Activated gamma-delta T cell treated with anti-CD3 and anti-CD28 coated beads, Interleukin-2, amount 50 U/mL, for 16 hours (primary cell): ENCODE results near the gene CCT6A.
"Not testable (repeated sequence)": the region's sequence is repeated elsewhere in the genome, so short reads cannot be mapped to it uniquely, and the experiment has no call there.

Experiments
- DNase-seq: peaks from one replicate; pipeline ENCODE4 v3.0.0-alpha.2; 2020; ENCODE audit warnings: low read depth

Gene CCT6A, protein sequence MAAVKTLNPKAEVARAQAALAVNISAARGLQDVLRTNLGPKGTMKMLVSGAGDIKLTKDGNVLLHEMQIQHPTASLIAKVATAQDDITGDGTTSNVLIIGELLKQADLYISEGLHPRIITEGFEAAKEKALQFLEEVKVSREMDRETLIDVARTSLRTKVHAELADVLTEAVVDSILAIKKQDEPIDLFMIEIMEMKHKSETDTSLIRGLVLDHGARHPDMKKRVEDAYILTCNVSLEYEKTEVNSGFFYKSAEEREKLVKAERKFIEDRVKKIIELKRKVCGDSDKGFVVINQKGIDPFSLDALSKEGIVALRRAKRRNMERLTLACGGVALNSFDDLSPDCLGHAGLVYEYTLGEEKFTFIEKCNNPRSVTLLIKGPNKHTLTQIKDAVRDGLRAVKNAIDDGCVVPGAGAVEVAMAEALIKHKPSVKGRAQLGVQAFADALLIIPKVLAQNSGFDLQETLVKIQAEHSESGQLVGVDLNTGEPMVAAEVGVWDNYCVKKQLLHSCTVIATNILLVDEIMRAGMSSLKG

DNA sequence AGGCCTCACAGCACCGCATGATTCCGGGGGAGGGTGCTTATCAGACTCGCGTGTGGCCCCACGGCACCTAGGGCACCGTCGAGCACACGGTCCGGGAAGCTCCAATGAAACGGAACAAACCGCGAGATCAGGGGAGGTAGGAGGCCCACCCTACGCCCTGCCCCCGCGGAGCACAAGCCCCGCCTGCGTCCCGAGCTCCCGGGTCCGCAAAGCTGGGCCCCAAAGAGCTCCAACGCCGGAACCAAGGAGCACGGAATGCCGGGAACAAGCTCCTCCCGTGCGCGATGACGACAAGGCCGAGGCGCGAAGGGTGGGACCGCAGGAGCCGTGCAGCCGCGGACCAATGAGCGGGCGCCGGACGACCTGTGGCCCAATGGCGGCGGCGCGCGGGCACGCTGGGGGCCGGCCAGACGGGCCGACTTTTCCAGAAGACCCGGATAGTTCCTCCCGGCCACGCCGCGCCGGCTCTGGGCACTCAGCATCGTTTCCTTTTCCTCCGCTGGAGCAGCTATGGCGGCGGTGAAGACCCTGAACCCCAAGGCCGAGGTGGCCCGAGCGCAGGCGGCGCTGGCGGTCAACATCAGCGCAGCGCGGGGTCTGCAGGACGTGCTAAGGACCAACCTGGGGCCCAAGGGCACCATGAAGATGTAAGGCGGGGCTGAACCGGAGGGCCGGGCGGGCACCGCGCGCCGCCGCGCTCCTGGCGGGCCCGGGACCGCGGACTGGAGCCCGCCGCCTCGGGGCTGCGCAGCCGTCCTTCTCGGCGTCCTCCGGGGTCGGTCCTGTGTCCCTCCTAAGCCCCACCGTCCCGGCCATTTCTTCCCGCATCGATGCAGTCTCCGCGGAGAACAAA lies at the start of gene CCT6A, which contains the start of gene PSPH:
CCT6A (plus strand) TSS at position 427 of the 853 bp plus-strand sequence; CDS start at position 511, 84 bp downstream.
PSPH (minus strand) TSS at position 106 of the 853 bp plus-strand sequence. CDS start 30,232 bp downstream, outside the sequence.
- peak; percentile 78 for DNase-seq

DNA sequence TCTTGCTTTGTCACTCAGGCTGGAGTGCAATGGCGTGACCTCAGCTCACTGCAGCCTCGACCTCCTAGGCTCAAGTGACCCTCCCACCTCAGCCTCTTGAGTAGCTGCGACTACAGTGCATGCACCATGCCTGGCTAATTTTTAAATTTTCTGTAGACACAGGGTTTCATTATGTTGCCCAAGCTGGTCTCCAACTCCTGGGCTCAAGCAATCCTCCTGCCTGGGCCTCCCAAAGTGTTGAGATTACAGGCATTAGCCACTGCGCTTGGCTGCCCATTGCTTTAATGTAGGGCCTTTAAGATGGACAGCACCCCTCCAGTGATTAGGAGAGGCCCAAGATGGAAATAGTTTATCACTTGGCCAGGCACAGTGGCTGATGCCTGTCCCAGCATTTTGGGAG lies 47.8 kb upstream of the CCT6A start:
- no peak for DNase-seq

DNA sequence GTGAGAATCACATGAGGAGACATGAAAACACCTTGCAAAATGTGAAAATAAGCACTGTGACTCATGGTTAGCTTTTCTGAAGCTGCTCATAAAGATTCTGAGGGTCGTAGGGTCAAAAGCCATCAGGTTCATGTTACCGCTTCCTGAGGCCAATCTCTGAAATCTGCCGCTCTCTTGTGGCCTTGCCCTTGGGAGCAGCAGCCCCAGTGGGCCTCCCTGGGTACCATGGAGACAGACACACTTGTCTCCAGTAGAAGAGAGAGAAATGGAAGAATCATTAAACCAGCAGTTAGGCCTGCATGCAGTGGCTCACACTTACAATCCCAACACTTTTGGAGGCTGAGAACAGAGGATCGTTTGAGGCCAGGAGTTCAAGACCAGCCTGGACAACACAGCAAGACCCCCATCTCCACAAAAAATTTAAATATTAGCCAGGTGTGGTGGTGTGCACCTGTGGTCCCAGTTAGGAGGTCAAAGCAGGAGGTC lies 44.4 kb upstream of the CCT6A start:
- DNase-seq: no peak

DNA sequence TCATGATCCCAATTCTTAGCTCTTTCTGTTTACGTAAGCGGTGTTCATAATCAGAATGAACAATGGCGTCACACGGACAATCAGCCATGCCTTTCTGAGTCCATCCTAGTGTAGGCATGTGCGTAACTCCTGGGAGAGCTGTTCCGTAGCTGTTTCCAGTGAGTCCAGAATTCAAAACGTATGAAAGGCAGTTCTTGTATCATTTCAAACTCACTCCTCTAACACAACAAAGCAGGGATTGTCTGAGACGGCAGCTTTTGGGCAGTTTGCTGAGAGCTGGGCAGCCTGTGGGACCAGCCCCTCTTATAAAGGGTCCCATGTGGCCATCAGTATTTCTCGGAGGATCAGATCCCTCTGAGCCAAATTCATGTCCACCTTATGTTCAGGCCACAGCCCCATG lies 43.7 kb upstream of the CCT6A start:
- DNase-seq: no peak

DNA sequence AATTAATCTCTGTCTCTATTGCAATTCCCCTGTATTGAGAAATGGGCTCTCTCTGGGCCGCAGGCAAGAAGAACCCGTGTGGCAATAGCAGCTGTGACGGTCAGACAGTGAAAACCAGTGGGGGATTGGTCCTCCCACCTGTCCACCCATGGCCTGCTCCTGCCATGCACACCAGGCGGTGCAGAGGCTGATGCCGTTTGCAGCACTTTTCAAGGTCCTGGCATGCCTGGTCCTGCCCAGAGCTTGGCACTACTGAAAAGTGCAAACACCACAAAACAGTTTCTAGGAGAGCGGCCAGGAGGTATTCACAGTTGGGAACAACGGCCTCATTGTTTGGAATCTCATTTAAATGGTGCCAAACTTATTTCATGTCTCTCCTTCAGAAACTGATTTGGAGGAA lies 41.9 kb upstream of the CCT6A start:
- DNase-seq: no peak

DNA sequence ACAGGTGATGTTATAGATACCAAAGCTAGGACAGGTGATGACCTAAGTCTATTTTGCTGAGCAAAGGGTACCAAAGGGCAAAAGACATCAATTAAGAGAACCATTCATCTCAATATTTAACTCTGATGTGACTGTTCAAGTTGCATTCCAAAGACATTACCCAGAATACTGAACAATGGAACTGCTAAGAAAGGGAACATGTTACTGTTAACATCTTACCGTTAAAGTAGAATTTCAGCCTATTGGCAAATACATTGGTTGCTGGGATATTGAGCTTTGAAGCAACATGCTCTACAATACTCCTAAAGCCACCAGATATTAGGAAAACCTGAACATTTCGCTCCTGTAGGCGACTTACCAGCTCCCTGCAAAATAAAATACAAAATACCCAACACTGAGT lies 34.5 kb upstream of the CCT6A start:
- DNase-seq: not testable (repeated sequence)

DNA sequence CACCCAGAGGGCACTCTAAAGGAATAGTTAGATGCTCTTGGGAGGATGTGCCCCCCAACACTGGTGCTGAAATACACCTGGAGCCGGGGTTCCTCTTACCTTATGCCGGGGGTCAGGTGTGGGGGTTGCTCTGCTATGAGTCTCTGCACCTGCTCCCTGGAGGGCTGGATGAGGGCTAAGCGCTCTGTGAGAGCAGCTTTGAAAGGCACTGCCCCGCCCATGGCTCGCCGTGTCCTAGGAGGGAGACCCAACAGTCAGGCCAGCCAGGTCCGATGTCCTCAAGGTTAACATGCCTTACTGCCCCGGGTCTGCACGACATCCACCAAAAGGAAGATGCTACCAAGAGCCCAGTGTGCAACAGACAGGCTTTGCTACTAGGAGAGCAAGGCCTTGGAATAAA lies 32.1 kb upstream of the CCT6A start:
- no peak for DNase-seq

DNA sequence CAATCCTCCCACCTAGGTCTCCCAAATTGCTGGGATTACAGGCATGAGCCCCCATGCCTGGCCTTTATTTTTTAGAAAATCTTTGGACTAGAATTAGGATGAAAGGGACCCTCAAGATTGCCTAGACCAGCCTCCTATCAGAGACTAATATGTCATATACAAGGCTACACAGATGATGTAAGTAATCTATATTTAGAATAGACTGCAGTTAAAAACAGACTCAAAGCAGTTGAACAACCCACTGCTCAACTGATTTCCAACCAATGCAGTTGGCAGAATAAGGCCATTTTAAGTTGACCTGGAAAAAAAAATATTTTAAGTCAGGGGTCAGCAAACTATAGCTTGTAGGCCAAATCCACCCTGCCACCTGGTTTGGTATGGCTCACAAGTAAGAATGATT lies 28.1 kb upstream of the CCT6A start:
- no peak for DNase-seq

DNA sequence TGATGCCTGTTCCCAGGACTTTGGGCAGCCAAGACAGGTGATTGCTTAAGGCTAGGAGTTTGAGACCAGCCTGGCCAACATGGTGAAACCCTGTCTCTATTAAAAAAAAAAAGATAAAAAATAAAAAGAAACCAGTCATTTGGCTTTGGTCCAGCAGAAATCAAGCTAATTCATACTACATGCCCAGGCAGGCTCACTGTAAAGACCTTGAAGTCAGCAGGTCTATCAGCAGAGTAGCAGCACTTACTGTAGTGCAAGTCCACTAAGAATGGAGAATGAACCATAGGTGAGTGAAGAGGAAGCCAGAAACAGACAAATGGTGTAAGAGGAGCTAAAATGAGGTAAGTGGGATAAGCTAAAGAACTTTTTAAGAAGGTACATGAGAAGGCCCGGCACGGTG lies 25.0 kb upstream of the CCT6A start:
- no peak for DNase-seq

DNA sequence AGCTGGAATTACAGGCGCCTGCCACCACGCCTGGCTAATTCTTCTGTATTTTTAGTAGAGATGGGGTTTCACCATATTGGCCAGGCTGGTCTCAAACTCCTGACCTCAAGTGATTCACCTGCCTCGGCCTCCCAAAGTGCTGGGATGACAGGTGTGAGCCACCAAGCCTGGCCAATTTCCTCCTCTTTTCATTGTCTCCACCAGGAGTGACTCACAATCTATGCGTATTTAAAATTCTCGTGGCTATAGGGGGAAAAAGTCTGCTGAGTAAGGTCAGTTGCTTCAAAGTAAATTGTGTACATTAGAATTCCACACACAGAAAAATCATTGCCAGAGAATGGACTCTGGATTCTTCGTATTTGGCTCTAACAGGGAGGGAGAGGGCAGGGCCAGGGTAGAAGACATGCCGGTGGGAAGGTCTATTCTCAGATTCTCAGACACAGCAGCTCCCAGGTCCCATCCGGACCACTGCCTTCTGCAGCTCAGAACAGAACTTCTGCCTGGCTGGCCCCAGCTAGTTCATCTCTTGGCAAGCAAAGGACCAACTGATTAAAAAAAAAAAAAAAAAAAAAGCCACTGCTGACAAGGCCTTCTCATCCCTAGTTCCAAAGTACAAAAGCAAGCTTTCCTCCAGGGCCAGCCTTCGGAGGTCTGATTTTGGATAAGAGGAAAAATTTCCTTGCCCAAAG lies 22.5 kb upstream of the CCT6A start:
- DNase-seq: no peak

DNA sequence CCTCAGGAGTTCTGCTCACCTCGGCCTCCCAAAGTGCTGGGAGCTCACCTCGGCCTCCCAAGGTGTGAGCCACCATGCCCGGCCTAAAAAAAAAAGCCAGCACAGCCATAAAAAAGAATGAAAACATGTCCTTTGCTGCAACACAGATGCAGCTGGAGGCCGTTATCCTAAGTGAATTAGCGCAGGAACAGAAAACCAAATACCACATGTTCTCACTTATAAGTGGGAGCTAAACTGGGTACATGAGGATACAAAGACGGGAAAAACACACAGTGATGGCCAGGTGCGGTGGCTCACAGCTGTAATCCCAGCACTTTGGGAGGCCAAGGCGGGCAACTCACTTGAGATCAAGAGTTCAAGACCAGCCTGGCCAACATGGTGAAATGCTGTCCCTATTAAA lies 21.2 kb upstream of the CCT6A start:
- DNase-seq: no peak

DNA sequence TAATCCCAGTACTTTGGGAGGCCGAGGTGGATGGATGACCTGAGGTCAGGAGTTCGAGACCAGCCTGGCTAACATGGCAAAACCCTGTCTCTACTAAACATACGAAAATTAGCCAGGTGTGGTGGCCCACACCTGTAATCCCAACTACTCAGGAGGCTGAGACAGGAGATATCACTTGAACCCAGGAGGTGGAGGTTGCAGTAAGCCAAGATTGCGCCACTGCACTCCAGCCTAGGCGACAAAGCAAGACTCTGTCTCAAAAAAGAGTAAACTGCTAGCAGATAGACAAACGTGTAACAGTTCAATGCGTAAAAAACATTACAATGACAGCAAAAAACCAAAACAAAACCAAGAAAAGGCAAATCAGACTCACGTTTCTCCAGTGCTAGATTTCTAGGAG lies 20.0 kb upstream of the CCT6A start:
- not testable (repeated sequence) for DNase-seq

DNA sequence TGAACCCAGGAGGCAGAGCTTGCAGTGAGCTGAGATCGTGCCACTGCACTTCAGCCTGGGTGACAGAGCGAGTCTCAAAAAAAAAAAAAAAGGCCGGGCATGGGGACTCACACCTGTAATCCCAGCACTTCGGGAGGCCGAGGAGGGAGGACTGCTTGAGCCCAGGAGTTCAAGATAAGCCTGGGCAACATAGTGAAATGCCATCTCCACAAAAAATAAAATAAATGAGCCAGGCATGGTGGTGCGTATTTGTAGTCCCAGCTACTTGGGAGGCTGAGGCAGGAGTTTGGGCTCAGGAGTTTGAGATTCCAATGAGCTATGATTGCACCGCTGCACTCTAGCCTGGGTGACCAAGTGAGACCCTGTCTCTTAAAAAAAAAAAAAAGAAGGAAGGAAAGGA lies 19.0 kb upstream of the CCT6A start:
- not testable (repeated sequence) for DNase-seq

DNA sequence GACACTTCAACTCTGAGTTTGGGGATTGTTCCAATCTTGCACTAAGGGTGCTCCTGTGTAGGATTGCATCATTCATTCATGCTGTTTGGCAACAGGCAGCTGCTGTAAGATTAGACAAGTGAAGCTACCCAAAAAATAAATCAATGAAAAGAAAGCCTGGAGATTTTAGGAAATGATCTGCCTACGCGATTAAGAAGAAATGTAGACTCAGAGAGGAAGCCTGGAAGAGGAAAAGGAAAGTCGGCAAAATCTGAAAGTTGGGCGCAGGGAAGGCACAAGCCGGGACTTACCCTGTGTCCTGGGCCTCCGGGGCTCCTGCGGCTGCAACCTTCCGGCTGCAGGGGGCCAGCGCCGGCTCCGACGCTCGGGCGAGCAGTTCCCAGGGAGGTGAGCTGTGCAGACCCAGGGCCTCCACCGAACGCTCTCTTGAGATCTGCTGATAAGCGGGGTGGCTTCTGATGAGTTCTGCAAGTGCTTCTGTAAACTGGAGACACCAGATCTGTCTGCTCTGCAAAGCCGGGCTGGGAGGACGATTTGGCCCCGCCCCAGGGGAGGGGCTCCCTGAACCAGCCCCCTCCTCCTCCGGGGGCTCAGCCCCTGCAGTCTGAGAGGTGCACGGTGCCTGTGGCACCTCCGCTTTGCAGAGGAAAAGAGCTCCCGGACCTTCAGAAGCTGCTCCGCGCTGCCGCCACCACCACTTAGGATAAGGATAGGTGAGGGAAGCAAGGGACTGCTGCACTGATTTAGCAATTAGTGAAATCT lies 17.7 kb upstream of the CCT6A start:
- peak; percentile 51 for DNase-seq

DNA sequence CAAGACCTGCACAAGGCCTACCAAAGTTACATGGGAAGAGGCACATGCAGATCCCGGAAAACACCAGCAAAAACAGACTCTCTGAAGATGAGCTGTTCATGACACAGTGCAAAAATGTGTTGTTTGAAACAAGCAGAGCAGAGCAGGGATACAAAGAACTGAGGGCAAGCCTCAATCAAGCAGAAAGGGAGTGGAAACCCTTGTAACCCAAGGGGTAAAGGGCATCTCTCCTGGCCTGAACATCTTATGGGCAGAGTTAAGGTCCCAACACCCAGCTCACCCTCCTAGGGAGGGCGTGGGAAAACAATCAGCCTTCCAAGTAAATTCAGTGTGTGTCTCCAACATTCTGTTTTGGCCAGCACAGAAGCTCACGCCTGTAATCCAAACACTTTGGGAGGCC lies 10.8 kb upstream of the CCT6A start:
- DNase-seq: no peak

DNA sequence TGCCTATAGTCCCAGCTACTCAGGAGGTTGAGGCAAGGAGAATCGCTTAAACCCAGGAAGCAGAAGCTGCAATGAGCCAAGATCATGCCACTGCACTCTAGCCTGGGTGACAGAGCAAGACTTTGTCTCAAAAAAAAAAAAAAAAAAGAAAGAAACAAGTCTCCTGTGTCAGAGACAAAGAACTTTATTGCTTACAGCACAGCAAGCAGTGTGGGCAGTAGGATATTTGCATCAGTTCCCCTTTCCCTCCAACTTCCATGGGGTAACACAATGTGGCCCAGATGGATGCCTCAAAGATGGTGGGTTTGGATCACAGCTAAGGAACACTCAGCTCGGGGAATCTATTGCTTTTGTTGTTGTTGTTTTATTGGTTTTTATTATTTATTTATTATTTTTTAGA lies 5.8 kb upstream of the CCT6A start:
- DNase-seq: not testable (repeated sequence)

DNA sequence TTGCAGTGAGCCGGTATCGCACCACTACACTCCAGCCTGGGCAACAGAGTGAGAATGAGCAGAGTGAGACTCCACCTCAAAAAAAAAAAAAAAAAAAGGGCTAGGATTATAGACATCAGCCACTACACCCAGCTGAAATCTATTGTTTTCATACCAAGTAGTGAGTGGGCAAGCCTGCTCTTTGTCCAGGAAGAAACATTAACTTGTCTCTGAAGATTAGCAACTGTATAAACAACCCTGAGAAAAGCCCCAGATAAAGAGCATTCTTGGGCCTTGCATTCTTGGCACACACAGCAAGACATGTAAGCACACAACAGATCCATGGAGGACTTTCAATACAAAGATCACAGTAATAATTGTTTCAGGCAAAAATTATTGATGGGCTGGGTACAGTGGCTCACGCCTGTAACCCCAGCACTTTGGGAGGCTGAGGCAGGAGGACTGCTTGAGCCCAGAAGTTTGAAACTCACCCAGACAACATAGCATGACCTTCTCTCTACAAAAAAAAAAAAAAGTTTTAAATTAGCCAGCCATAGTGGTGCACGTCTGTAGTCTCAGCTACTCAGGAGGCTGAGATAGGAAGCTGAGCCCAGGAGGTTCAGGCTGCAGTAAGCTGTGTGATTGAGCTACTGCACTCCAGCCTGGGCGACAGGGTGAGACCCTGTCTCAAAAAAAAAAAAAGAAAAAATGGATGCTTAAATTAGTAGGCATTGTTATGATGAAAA lies 4.7 kb upstream of the CCT6A start:
- no peak for DNase-seq

DNA sequence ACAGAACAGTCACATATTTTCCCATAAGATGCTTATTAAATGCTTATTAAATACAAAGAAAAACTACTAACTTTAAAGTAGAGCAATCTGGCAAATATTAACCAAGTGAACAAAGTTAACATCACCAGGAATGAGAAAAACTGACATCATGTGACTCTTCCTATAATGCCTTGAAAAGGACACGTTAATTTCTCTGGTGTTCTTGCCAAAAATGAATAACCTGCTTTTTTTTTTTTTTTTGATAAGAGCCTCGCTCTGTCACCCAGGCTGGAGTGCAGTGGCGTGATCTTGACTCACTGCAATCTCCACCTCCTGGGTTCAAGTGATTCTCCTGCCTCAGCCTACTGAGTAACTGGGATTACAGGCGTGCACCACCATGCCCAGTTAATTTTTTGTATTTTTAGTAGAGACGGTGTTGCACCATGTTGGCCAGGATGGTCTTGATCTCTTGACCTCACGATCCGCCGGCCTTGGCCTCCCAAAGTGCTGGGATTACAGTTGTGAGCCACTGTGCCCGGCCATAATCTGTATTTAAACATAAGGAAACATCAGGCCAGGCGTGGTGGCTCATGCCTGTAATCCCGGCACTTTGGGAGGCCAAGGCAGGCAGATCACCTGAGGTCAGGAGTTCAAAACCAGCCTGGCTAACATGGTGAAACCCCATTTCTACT lies 4.0 kb upstream of the CCT6A start:
- DNase-seq: not testable (repeated sequence)

DNA sequence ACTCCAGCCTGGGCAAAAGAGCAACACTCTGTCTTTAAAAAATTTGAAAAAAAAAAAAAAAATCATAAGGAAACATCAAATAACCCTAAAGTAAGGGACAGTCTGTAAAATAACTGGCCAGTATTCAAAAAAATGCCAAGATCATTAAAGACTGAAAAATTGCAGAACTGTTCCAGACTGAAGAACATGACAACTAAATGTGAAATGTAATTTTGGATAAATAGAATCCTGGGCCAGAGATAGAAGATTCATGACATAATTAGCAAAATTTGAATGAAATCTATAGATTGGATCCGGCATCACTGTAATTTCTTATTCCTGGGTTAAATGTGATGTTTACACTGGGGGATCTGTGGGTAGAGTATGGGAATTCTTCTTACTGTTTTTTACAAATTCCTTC lies 3.3 kb upstream of the CCT6A start:
- no peak for DNase-seq

DNA sequence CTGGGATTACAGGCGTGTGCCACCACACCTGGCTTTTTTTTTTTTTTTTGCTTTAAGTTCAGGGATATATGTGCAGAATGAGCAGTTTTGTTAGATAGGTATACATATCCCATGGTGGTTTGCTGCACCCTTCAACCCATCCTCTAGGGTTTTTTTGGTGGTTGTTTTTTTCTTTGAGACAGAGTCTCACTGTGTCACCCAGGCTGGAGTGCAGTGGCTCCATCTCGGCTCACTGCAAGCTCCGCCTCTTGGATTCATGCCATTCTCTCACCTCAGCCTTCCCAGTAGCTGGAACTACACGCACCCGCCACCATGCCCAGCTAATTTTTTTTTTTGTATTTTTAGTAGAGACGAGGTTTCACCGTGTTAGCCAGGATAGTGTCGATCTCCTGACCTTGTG lies 2.8 kb upstream of the CCT6A start:
- not testable (repeated sequence) for DNase-seq
